OCI-M2 (cell line): ENCODE results near the gene SLC36A3.
"Not testable (repeated sequence)": the region's sequence is repeated elsewhere in the genome, so short reads cannot be mapped to it uniquely, and the experiment has no call there.

Experiments
- DNase-seq: peaks from one replicate; lab custom pipeline; 2025; ENCODE audit not compliant: unreplicated experiment; lab: John Stamatoyannopoulos, UW

SLC36A3 gene

GRCh38 chr5:151262532-151262931 is 41.0 kb downstream of the SLC36A3 start:
- no peak for DNase-seq

- DNase-seq: no peak
Measured at GRCh38 chr5:151259931-151260330, 43.6 kb downstream of the SLC36A3 start.

GRCh38 chr5:151258816-151259215 is 44.8 kb downstream of the SLC36A3 start:
- DNase-seq: no peak

- DNase-seq: no peak
Measured at GRCh38 chr5:151258201-151258611, 45.4 kb downstream of the SLC36A3 start.

- no peak for DNase-seq
Measured at GRCh38 chr5:151257731-151258181, 45.8 kb downstream of the SLC36A3 start.

- no peak for DNase-seq
Measured at GRCh38 chr5:151255621-151256286, 47.8 kb downstream of the SLC36A3 start.

DNA sequence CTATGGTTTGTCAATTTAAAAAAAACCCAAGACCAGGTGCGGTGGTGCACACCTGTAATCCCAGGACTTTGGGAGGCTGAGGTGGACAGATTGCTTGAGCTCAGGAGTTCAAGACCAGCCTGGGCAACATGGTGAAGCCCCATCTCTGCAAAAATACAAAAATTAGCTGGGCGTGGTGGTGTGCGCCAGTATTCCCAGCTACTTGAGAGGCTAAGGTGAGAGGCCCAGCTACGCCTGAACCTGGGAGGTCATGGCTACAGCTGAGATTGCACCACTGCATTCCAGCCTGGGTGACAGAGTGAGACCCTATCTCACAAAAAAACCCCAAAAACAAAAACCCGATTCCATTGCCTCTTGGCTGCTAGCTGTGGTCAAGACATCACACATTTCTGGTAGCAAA is 48.6 kb downstream of the SLC36A3 start:
- not testable (repeated sequence) for DNase-seq

DNA sequence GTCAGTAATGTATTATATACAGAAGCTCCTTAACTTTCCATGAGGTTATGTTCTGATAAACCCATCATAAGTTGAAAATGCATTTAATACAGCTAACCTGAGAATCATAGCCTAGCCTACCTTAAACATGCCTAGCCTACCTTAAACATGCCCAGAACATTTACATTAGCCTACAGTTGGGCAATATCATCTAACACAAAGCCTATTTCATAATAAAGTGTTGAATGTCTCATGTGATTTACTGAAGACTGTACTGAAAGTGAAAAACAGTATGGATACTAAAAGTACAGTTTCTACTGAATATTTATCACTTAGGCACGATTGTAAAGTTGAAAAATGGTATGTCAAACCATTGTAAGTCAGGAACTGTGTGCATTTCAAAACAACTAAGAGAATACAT is 49.0 kb downstream of the SLC36A3 start:
- DNase-seq: no peak

DNA sequence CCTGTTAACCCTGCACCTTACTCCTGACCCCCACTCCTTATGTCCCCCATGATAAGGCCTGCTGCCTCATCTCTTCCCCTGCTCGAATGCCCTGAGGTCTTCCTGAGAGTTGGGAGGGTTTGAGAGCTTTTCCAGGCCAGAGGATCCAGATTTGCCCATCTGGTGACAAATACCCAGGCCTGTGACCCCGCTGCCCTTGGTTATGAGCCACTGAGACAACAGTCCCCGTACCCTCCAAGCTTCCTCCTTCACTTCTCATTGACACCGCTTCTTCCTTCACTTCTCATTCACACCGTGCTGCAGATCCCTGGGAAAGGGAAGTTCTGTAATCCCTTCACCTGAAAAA is 50.0 kb downstream of the SLC36A3 start:
- DNase-seq: no peak

GRCh38 chr5:151252762-151253604 is 50.6 kb downstream of the SLC36A3 start, which contains the start of gene GM2A:
Gene GM2A (plus strand): TSS chr5:151253185. CDS start chr5:151253217, 32 bp downstream.
- peak; percentile 86 for DNase-seq

DNA sequence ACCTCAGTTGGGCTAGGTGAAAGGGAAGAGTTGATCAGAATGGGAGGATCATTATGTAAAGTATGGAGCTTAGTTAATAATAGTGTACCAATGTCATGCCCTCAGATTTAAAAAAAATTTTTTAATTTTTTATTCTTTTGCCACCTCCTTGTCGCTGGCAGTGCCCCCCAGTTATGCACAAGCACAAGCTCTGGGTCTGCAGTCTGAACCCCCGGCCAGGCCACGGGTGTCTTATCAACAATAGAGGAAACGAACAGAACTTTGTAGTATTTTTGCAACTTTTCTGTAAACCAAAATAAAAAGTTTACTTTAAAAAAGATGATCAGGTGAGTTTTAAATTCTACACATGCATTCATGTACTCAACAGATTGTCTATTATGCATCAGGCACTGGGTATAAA is 51.9 kb downstream of the SLC36A3 start:
- DNase-seq: no peak

DNA sequence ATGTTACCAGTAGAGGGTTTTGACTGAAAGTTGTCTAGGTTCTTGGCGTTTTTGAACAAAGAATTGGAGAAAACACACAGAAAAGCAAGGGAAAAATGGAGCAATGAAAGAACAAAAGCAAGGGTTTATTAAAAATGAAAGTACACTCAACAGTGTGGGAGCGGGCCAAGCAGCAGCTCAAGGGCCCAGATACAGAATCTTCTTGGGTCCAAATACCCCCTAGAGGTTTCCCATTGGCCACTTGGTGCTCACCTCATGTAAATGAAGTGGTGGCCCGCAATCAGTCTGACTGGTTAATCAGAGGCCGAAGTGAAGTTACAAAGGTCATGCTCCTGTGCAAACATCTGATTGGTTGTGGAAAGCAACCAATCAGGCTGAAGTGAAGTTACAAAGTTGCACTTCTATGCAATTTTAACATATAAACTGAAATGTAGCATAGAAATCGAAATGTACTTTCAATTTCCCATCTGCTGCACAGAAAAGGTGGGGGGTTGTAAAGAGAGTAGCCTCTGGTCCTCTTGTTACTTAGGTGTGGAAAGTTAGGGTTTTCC is 52.5 kb downstream of the SLC36A3 start:
- DNase-seq: peak; percentile 15

- no peak for DNase-seq
Measured at GRCh38 chr5:151250346-151251000, 53.1 kb downstream of the SLC36A3 start.

- no peak for DNase-seq
Measured at GRCh38 chr5:151249281-151249680, 54.3 kb downstream of the SLC36A3 start.

DNA sequence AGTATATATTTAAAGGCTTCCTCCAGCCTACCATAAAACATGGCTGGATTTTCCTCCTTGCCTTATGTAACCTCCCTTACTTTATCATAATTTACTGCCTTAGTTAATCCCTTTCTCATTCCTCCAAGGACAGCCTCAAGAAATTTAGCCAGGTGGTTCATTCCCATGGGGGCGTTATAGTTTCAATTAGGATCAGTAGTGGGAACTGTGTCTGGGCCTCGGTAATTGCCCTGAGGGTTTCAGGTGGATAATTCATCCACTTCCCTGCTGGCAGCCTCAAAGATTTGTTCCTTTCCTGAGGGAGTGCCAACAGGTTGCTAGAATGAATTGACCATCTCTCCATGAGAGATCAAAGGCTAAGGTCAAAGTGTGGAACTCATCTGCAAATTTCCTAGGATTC is 54.9 kb downstream of the SLC36A3 start:
- no peak for DNase-seq

DNA sequence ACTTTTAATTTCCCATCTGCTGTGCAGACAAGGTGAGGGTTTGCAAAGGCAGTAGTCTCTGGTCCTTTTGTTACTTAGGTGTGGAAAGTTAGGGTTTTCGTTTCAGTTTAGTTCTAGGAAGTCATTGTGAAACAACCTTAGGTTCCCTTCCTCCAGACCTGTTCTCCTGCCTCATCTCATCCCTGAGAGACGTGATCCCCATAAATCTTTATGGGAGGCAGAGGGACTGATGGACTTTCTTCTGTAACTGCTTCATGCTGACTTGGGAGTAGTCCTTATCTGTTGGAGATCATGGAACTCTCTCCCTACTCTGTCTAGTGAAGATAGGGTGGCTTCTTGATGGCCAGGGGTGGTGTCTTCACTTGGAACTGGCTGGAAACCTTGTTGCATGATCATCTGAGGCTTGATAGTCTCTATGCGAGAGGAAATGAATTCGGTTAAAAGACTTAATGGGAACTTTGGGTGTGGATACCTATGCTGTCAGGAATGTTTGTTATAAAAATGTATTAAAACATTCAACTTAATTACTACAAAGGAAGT is 57.8 kb downstream of the SLC36A3 start:
- DNase-seq: no peak

DNA sequence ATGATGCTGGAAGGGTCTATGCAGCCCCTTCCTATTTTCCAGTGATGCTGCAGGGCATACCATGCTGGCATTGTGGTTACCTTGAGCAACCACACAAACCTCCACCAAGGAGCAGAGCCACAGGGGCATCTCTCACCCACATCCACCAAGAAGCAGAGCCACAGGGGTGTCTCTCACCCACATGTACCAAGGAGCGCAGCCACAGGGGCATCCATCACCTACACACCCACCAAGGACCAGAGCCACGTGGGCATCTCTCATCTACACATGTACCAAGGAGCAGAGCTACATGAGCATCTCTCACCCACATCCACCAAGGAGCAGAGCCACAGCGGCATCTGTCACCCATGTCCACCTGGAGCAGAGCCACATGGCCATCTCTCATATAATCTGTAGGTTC is 59.4 kb downstream of the SLC36A3 start:
- no peak for DNase-seq

DNA sequence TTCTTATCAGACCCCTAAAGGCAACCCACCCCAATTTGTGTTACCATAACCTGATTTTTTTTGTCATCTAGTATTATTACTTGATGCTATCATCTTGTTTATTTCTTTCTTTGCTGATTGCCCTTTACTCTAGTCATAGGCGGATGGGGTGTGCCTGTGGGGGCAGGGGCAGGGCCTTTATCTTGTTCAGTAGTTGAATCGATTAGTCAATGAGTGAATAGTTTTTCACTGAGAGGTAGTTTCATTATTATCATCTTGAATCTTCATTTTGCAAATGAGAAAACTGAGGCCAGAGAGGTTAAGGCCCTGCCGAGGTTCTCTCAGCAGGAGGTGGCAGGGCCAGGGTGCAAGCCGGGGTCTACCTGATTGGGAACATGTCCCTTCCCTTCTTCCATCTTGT is 60.0 kb downstream of the SLC36A3 start:
- DNase-seq: no peak

DNA sequence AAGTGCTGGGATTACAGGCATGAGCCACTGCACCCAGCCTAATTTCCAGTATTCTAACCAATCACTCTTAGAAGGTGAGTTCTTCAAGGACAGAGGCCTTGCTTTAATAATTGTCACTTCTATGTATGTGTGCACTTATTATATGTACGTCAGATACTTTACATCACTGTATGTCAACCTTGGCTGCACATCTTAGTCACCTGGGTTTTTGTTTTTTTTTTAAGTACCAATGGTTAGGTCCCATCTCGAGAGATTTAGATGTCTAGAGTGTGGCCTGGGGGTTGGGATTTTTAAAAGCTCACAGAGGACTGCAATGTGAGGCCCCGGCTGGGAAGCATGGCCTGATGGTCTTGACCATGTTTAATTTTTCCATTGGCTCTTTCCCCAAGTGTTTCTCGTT is 60.4 kb downstream of the SLC36A3 start:
- no peak for DNase-seq

- DNase-seq: no peak
Measured at GRCh38 chr5:151240924-151241635, 62.5 kb downstream of the SLC36A3 start.
